Thymus (tissue), 11 donors: ENCODE data around the gene MAP2K4. TPM values are rescaled to one million over a fixed set of nuclear protein-coding genes. Genes with fewer than 3 reads are reported as not detected.

Experiments used
- DNase-seq, 9 donors: peaks; one replicate each; pipeline ENCODE4 v3.0.0-alpha.2; 2013; ENCODE audit warnings: low spot score in 9 of 9, low read depth in 6 of 9, missing footprints in 1 of 9
- H3K27ac ChIP-seq, 2 donors: one replicate each; pipeline ENCODE4 v1.5.1; 2013; ENCODE audit warnings: control low read depth in 1 of 2, low read depth in 1 of 2, low read length in 1 of 2, mild to moderate bottlenecking in 1 of 2, moderate library complexity in 1 of 2
- H3K27me3 ChIP-seq, 2 donors: one replicate each; pipeline ENCODE4 v1.5.1; 2013; ENCODE audit warnings: low read length in 1 of 2; ENCODE audit not compliant: control insufficient read depth in 2 of 2, insufficient read depth in 1 of 2
- H3K36me3 ChIP-seq, 2 donors: one replicate each; pipeline ENCODE4 v1.5.1; 2013; ENCODE audit warnings: low read length in 1 of 2, mild to moderate bottlenecking in 1 of 2, moderate library complexity in 1 of 2; ENCODE audit not compliant: control insufficient read depth in 2 of 2, insufficient read depth in 2 of 2
- H3K4me1 ChIP-seq, 2 donors: one replicate each; pipeline ENCODE4 v1.5.1; 2013; ENCODE audit warnings: low read length in 2 of 2; ENCODE audit not compliant: control insufficient read depth in 2 of 2, insufficient read depth in 2 of 2
- H3K4me3 ChIP-seq, 2 donors: one replicate each; pipeline ENCODE4 v1.5.1; 2013; ENCODE audit warnings: low read length in 2 of 2, control low read depth in 1 of 2, mild to moderate bottlenecking in 1 of 2
- H3K9me3 ChIP-seq, 2 donors: one replicate each; pipeline ENCODE4 v1.5.1; 2013; ENCODE audit warnings: low read length in 1 of 2, mild to moderate bottlenecking in 1 of 2; ENCODE audit not compliant: control insufficient read depth in 2 of 2, insufficient read depth in 1 of 2
- WGBS: extraction: QIAGEN DNeasy Blood & Tissue Kit; methylation state at CpG from one replicate; pipeline ENCODE4 v1.1.7; 2013; 5-methylcytosine and 5-hydroxymethylcytosine counted together
- polyA plus RNA-seq: library from polyadenylated mRNA; stranded (reverse); fragments of 200-250 nt; gene quantifications from one replicate; pipeline ENCODE4 v1.2.3, GENCODE V29; 2013
- total RNA-seq: library from RNA; stranded (reverse); fragments of 120-200 nt; gene quantifications from one replicate; pipeline ENCODE4 v1.2.4, GENCODE V29; 2013
- donor health status: healthy.

The MAP2K4 gene
- total and polyA plus RNA-seq, 2 donors: 23.8 to 42.3 TPM

- H3K9me3 ChIP-seq: no peaks in the 10 kb centered on the region
- peaks cover 0 to 8% of the 10 kb centered on the region in 2 donors for H3K36me3 ChIP-seq
- no peaks in the 10 kb centered on the region for H3K27me3 ChIP-seq
- no peak for DNase-seq
- no peak overlapping the region for H3K27ac ChIP-seq
- WGBS: 98% methylated on average over 2 of the region's 2 CpGs
- no peaks in the 10 kb centered on the region for H3K4me1 ChIP-seq
- no peak overlapping the region for H3K4me3 ChIP-seq
Observed at GRCh38 chr17:12067485-12067884, 46.8 kb downstream of the MAP2K4 start.

- no peak for DNase-seq
- Histone ChIP-seq H3K4me3 (no peak overlapping the region), H3K27ac (no peak overlapping the region), H3K27me3 (no peaks in the 10 kb centered on the region), H3K4me1 (no peaks in the 10 kb centered on the region), H3K9me3 (no peaks in the 10 kb centered on the region), H3K36me3 (peaks cover 0 to 8% of the 10 kb centered on the region in 2 donors)
Observed at GRCh38 chr17:12068946-12069345, 48.3 kb downstream of the MAP2K4 start.

- Histone ChIP-seq H3K36me3 (peaks cover 4 to 5% of the 10 kb centered on the region in 2 donors), H3K27me3 (no peaks in the 10 kb centered on the region), H3K4me3 (no peak overlapping the region), H3K4me1 (no peaks in the 10 kb centered on the region), H3K9me3 (no peaks in the 10 kb centered on the region), H3K27ac (no peak overlapping the region)
- DNase-seq: no peak
Observed at GRCh38 chr17:12070561-12070960, 49.9 kb downstream of the MAP2K4 start.

- H3K4me3 ChIP-seq: no peak overlapping the region
- no peaks in the 10 kb centered on the region for H3K9me3 ChIP-seq
- no peaks in the 10 kb centered on the region for H3K4me1 ChIP-seq
- H3K27ac ChIP-seq: no peak overlapping the region
- H3K27me3 ChIP-seq: no peaks in the 10 kb centered on the region
- no peak for DNase-seq
- 64% methylated on average over 3 of the region's 3 CpGs for WGBS
- H3K36me3 ChIP-seq: peaks cover 0 to 5% of the 10 kb centered on the region in 2 donors
Observed at GRCh38 chr17:12074346-12074745, 53.7 kb downstream of the MAP2K4 start.

GRCh38 chr17:12077773-12078172, 57.1 kb downstream of the MAP2K4 start:
- no peak for DNase-seq
- WGBS: 97% methylated on average over 2 of the region's 2 CpGs
- H3K36me3 ChIP-seq: peaks cover 3 to 9% of the 10 kb centered on the region in 2 donors
- no peak overlapping the region for H3K27ac ChIP-seq
- no peaks in the 10 kb centered on the region for H3K4me1 ChIP-seq
- no peak overlapping the region for H3K4me3 ChIP-seq
- no peaks in the 10 kb centered on the region for H3K9me3 ChIP-seq
- no peaks in the 10 kb centered on the region for H3K27me3 ChIP-seq

GRCh38 chr17:12078791-12079190, 58.1 kb downstream of the MAP2K4 start:
- peaks cover 3 to 9% of the 10 kb centered on the region in 2 donors for H3K36me3 ChIP-seq
- no peaks in the 10 kb centered on the region for H3K27me3 ChIP-seq
- no peak for DNase-seq
- WGBS: 96% methylated on average over 2 of the region's 2 CpGs
- H3K4me3 ChIP-seq: no peak overlapping the region
- no peaks in the 10 kb centered on the region for H3K9me3 ChIP-seq
- H3K27ac ChIP-seq: no peak overlapping the region
- H3K4me1 ChIP-seq: no peaks in the 10 kb centered on the region

- 75% methylated on average over 8 of the region's 8 CpGs for WGBS
- no peak for DNase-seq
- no peaks in the 10 kb centered on the region for H3K9me3 ChIP-seq
- no peaks in the 10 kb centered on the region for H3K4me1 ChIP-seq
- H3K4me3 ChIP-seq: no peak overlapping the region
- H3K36me3 ChIP-seq: peaks cover 3 to 4% of the 10 kb centered on the region in 2 donors
- no peak overlapping the region for H3K27ac ChIP-seq
- H3K27me3 ChIP-seq: no peaks in the 10 kb centered on the region
Observed at GRCh38 chr17:12081720-12082119, 61.0 kb downstream of the MAP2K4 start.

- Histone ChIP-seq H3K9me3 (no peaks in the 10 kb centered on the region), H3K27ac (no peak overlapping the region), H3K4me1 (no peaks in the 10 kb centered on the region), H3K4me3 (no peak overlapping the region), H3K36me3 (peaks cover 3 to 4% of the 10 kb centered on the region in 2 donors), H3K27me3 (no peaks in the 10 kb centered on the region)
- 98% methylated on average over 4 of the region's 4 CpGs for whole genome bisulfite sequencing
- no peak for DNase-seq
Observed at GRCh38 chr17:12085076-12085949, 64.6 kb downstream of the MAP2K4 start.

GRCh38 chr17:12088035-12088434, 67.4 kb downstream of the MAP2K4 start:
- peaks cover 0 to 3% of the 10 kb centered on the region in 2 donors for H3K36me3 ChIP-seq

More at GRCh38 chr17:12088035-12088434, 67.4 kb downstream of the MAP2K4 start:
- H3K27me3 ChIP-seq: no peaks in the 10 kb centered on the region
- no peaks in the 10 kb centered on the region for H3K4me1 ChIP-seq
- no peak for DNase-seq
- no peaks in the 10 kb centered on the region for H3K9me3 ChIP-seq
- H3K27ac ChIP-seq: no peak overlapping the region
- WGBS: 100% methylated on average over 1 of the region's 1 CpG
- no peak overlapping the region for H3K4me3 ChIP-seq
